Skeletal muscle satellite cell (primary cell): ENCODE data around the gene OXSR1.
"Not testable (repeated sequence)": the region's sequence is repeated elsewhere in the genome, so short reads cannot be mapped to it uniquely, and the experiment has no call there.

ENCODE experiments used
- H3K27me3 ChIP-seq: 2 replicates; pipeline ENCODE4 v1.7.0; 2013; ENCODE audit warnings: low read length; ENCODE audit not compliant: control insufficient read depth, insufficient read depth
- H3K36me3 ChIP-seq: 2 replicates; pipeline ENCODE4 v1.7.0; 2013; ENCODE audit warnings: mild to moderate bottlenecking, control low read depth, low read length; ENCODE audit not compliant: insufficient read depth
- H3K4me1 ChIP-seq: 2 replicates; pipeline ENCODE4 v1.7.0; 2013; ENCODE audit warnings: low read length; ENCODE audit not compliant: control insufficient read depth, insufficient read depth
- H3K4me2 ChIP-seq: 2 replicates; pipeline ENCODE4 v1.7.0; 2013; ENCODE audit warnings: mild to moderate bottlenecking, low read length
- H3K4me3 ChIP-seq: 2 replicates; pipeline ENCODE4 v1.7.0; 2013; ENCODE audit warnings: low read length
- H3K9ac ChIP-seq: 2 replicates; pipeline ENCODE4 v1.7.0; 2013; ENCODE audit warnings: mild to moderate bottlenecking, low read depth, low read length, moderate library complexity
- H3K9me3 ChIP-seq: replicated peaks from 2 replicates; pipeline ENCODE4 v1.7.0; 2013; ENCODE audit warnings: mild to moderate bottlenecking, control low read depth, low read length

Gene OXSR1

DNA sequence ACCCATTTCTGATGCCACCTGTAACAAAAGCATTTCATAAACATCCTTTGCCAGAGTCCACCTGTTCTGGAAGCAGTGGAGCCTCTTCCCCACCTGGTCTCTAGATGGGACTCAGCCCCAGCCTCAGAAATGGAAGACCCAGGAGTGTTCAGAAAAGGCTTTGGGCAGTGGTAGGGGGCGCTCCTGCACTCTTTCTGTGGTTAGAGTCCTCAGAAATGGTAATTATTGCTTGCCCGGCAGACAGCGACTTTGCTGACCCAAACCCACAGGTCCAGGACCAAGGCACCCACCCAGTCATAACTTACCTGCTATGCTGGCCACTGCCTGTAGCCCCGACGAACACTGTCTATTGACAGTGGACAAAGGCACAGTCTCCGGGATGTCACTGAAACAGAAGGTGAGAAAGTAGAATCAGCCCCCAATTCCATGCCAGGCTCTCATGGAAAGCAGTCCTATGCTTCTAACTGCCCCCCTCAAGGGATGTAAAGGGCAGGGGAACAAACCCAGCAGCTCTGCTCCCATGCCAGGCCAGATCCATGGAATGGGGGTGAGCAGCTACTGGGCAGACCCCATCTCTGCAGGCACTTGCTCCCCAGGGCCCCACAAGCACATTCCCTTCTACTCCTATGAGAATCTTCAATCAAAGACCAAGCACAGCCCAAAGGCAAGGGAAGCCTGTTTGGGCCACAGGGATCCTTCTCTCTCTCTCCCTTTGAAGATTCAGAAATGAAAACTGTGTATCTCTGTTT lies 33.5 kb upstream of the OXSR1 start:
- no peaks in the 10 kb centered on the region for H3K9me3 ChIP-seq
- H3K9ac ChIP-seq, result no peak overlapping the region
- no peak overlapping the region for H3K4me2 ChIP-seq
- H3K4me3 ChIP-seq, result no peak overlapping the region
- no peaks in the 10 kb centered on the region for H3K27me3 ChIP-seq
- H3K36me3 ChIP-seq, result peaks cover 60% of the 10 kb centered on the region
- peaks cover 12% of the 10 kb centered on the region for H3K4me1 ChIP-seq

DNA sequence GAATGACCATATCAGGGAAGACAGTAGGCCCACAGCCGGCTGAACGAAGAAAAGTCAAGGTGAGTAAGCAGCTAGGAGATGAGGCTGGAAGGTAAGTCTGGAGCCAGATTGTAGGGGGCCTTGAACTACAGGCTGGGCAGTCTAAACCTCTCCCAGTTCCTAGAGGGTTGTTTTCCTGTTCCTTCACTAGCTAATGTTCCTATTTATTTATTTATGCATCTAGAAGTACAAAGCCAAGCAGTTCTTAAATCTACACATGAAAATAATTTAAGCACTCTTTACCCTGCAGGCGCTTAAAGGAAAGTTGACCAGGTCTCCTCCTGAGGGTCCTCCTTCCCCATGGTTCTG lies 32.2 kb upstream of the OXSR1 start:
- H3K4me1 ChIP-seq, result peaks cover 15% of the 10 kb centered on the region
- no peak overlapping the region for H3K9ac ChIP-seq
- H3K4me3 ChIP-seq, result no peak overlapping the region
- no peak overlapping the region for H3K4me2 ChIP-seq
- H3K27me3 ChIP-seq, result no peaks in the 10 kb centered on the region
- H3K36me3 ChIP-seq, result peaks cover 48% of the 10 kb centered on the region
- H3K9me3 ChIP-seq, result no peaks in the 10 kb centered on the region

DNA sequence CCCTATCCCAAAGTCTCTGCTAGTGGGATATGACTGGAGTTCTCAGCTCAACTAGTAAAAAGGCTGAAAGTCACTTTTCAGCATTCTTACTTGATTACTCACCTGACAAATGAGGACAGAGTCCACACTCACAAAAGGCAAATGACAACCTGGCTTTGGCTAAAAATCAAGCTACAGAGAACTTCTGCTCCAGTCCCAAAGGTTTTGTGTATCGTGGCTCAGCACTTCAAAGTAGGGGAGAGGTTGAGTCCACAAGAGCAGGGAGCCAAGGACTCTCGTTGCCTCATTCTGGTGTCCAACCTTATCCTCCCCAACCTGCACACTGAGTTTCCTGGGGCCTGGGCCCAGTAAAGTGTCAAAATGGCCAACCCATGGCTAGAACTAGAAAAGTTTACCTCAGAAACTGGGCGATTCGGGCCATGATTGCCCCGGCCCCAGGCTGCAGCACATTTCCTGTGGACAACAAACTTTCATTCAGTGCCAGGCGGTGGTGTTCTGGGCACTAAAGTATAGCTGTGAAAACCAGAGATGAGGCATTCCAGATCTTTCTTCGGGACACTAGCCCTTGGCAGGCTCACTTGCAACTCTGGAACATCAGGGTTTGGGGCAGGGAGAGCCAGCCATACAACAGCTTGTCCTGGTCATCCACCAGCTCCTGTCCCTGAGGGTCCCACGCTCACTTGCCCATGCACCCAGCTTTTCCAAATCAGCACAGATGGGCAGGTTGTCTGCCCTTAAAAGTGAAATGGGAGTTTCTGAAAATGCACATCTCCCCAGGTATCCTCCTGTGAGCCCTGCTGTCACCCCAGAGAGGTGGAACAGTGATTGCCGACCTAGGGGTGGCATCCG lies 31.6 kb upstream of the OXSR1 start:
- Histone ChIP-seq H3K9me3 (no peaks in the 10 kb centered on the region), H3K4me3 (no peak overlapping the region), H3K27me3 (no peaks in the 10 kb centered on the region), H3K4me2 (no peak overlapping the region), H3K36me3 (peaks cover 45% of the 10 kb centered on the region), H3K4me1 (peaks cover 14% of the 10 kb centered on the region), H3K9ac (no peak overlapping the region)

DNA sequence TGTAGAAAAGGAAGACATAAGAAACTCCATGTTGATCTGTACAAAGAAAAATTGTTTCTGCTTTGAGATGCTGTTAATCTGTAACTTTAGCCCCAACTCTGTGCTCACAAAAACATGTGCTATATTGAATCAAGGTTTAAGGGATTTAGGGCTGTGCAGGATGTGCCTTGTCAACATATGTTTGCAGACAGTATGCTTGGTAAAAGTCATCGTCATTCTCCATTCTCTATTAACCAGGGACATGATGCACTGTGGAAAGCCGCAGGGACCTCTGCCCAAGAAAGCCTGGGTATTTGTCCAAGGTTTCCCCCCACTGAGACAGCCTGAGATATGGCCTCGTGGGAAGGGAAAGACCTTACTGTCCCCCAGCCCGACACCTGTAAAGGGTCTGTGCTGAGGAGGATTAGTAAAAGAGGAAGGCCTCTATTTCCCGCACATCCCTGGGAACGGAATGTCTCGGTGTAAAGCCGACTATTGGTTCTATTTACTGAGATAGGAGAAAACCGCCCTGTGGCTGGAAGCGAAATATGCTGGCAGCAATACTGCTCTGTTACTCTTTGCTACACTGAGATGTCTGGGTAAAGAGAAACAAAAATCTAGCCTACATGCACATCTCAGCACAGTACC lies 30.7 kb upstream of the OXSR1 start:
- H3K9me3 ChIP-seq, H3K27me3 ChIP-seq, H3K9ac ChIP-seq, H3K4me3 ChIP-seq, H3K4me2 ChIP-seq: not testable (repeated sequence)
- H3K36me3 ChIP-seq, result peaks cover 37% of the 10 kb centered on the region
- H3K4me1 ChIP-seq, result peaks cover 20% of the 10 kb centered on the region

DNA sequence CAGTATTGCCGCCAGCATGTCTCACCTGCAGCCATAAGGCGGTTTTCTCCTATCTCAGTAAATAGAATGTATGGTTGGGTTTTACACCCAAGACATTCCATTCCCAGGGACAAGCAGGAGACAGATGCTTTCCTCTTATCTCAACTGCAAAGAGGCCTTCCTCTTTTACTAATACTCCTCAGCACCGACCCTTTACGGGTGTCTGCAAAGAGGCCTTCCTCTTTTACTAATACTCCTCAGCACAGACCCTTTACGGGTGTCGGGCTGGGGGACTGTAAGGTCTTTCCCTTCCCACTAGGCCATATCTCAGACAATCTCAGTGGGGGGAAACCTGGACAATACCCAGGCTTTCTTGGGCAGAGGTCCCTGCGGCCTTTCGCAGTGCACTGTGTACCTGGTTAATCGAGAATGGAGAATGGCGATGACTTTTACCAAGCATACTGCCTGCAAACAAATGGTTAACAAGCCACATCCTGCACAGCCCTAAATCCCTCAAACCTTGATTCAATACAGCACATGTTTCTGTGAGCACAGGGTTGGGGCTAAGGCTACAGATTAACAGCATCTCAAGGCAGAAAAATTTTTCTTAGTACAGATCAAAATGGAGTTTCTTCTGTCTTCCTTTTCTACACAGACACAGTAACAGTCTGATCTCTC lies 29.6 kb upstream of the OXSR1 start:
- Histone ChIP-seq H3K4me1 (peaks cover 21% of the 10 kb centered on the region), H3K4me3 (peak overlapping the region; percentile 96), H3K36me3 (peaks cover 34% of the 10 kb centered on the region), H3K4me2 (peak overlapping the region; percentile 97), H3K9ac (peak overlapping the region; percentile 90)
- H3K9me3 ChIP-seq, H3K27me3 ChIP-seq: not testable (repeated sequence)

DNA sequence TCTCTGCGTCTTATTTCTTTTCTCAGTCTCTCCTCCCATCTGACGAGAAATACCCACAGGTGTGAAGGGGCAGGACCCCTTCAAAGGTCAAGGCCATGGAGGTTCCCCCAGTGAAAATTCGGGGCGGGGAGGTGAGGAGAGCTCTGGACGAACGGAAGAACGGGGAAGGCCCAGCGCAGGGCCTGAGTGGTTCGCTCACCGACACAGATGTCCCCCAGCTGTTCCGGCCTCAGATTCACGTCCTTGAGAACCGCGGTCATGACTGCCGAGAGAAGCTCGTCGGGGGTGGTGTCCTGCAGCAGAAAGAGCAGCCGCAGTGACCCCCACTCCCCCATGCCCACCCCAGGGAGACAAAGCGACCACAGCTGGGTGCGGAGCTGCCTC lies 29.0 kb upstream of the OXSR1 start:
- Histone ChIP-seq H3K9ac (peak overlapping the region; percentile 90), H3K4me3 (peak overlapping the region; percentile 96), H3K27me3 (no peaks in the 10 kb centered on the region), H3K36me3 (peaks cover 31% of the 10 kb centered on the region), H3K9me3 (no peaks in the 10 kb centered on the region), H3K4me2 (peak overlapping the region; percentile 97), H3K4me1 (peaks cover 21% of the 10 kb centered on the region)

DNA sequence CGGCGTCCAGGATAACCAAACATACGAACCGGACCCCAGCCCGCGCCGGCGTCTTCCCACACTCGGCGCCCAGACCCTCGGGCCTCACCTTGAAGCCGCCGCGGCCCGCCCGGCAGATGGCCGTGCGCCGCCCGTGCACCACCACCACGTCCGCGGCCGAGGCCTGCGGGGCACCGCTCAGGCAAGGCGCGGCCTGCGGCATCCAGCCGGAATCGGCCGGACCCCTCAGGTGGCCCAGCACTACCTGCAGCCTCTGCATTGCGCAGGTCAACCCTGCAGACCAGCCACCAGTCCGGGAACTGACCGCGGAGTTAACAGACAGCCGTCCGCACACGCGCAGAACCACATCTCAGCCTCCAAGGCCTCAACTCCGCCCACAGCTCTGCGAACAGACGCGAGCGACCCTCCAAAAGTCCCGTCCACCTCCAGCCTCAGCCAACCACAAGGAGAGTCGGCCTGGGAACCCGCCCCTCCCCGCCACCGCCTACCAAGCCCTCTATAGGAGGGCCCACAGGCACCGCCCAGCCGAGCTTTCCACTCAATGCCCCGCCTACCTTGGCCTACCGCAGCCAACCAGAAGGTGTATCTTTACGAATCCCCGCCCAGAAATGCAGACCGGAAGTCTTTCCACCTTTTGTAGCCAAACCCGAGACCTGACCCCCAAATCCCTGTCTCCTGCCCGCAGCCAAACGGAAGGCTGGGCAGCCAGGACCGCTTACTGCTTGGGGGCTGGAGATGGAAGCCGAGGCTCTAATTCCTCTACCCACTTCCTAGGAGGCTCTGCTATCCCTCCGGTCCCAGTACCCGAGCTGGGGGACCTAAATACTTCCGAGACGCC lies 28.3 kb upstream of the OXSR1 start, which contains the start of gene ACAA1:
TSS of gene ACAA1 (minus strand) at position 351 of the 838 bp plus-strand sequence. CDS start at position 259, 92 bp downstream.
- no peaks in the 10 kb centered on the region for H3K9me3 ChIP-seq
- H3K36me3 ChIP-seq, result peaks cover 32% of the 10 kb centered on the region
- peak within 1 kb of the TSS; percentile 96 for H3K4me3 ChIP-seq
- H3K27me3 ChIP-seq, result no peaks in the 10 kb centered on the region
- H3K4me1 ChIP-seq, result peaks cover 21% of the 10 kb centered on the region
- peak within 1 kb of the TSS; percentile 90 for H3K9ac ChIP-seq
- H3K4me2 ChIP-seq, result peak within 1 kb of the TSS; percentile 97

DNA sequence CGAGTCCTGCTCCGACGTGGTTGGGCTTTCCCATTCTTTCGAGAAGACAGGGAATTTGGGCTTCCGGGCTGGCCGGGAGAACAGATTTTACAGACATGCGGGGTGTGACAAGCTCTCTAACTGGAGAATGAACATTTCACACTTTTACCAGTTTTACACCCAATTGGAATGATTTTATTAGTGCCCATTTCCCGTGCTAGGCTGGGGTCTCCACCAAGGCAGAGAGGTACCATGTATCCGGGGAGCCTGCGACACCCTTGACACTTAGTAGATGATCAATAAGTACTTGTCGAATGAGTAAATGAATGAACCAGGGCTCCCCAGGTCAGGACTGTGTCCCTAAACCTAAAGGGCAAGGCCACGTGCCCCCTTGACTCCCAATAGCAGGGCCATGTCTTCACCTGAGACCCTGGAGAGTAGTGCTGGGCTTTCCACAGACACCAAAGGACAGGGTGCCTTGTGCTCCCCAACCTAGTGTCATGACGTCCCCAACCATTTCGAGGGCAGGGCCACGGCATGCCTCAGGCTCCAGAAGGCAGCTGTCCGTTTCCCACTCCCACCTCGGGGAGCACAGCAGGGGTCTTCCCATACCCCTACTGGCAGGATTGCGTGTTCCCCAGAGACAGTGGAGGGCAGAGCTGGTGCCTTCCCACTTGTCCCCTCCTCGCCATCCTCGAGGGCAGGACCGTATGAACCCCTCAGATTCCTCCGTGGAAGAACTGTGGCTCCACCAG lies 27.6 kb upstream of the OXSR1 start:
- H3K4me3 ChIP-seq, result peak overlapping the region; percentile 96

DNA sequence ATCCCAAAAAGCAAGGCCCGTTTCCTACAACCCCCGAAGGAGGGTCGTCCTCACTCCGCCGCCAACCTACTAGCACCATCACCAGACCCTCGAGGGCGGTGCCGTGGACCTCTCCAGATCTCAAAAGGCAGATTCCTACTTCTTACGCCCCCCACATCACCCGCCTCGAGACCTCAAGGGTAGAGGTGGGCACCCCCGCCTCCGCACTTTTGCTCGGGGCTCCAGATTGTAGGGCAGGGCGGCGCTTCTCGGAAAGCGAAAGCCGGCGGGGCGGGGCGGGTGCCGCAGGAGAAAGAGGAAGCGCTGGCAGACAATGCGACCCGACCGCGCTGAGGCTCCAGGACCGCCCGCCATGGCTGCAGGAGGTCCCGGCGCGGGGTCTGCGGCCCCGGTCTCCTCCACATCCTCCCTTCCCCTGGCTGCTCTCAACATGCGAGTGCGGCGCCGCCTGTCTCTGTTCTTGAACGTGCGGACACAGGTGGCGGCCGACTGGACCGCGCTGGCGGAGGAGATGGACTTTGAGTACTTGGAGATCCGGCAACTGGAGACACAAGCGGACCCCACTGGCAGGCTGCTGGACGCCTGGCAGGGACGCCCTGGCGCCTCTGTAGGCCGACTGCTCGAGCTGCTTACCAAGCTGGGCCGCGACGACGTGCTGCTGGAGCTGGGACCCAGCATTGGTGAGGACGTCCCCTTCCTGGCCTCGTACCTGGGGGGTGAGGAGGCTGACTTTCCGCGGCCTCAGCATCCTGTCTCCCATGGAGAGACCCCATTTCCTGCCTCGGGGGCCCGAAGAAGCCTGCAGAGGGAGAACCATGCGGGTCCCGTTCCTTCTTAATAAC lies 26.8 kb upstream of the OXSR1 start, which contains the start of gene MYD88:
TSS of gene MYD88 (plus strand) at position 313 of the 842 bp plus-strand sequence. CDS start at position 353, 40 bp downstream.
- peak within 1 kb of the TSS; percentile 83 for H3K9ac ChIP-seq

More for the DNA sequence above, 27.6 kb upstream of the OXSR1 start:
- H3K9ac ChIP-seq, result peak overlapping the region; percentile 83
- H3K4me1 ChIP-seq, result peaks cover 21% of the 10 kb centered on the region
- no peaks in the 10 kb centered on the region for H3K27me3 ChIP-seq
- H3K4me2 ChIP-seq, result peak overlapping the region; percentile 96
- no peaks in the 10 kb centered on the region for H3K9me3 ChIP-seq
- peaks cover 29% of the 10 kb centered on the region for H3K36me3 ChIP-seq

More for the DNA sequence above, 26.8 kb upstream of the OXSR1 start, which contains the start of gene MYD88:
- Histone ChIP-seq H3K4me2 (peak within 1 kb of the TSS; percentile 96), H3K4me3 (peak within 1 kb of the TSS; percentile 96), H3K9me3 (no peaks in the 10 kb centered on the region), H3K4me1 (peaks cover 21% of the 10 kb centered on the region), H3K27me3 (no peaks in the 10 kb centered on the region), H3K36me3 (peaks cover 22% of the 10 kb centered on the region)
